HG03460 (cell line): ENCODE measurements around the gene RPL38.

Experiments
- ATAC-seq: cut with Tn5 transposase; IDR thresholded peaks from one replicate; pipeline ENCODE4 v1.9.1; 2021; ENCODE audit not compliant: unreplicated experiment

Gene RPL38

DNA sequence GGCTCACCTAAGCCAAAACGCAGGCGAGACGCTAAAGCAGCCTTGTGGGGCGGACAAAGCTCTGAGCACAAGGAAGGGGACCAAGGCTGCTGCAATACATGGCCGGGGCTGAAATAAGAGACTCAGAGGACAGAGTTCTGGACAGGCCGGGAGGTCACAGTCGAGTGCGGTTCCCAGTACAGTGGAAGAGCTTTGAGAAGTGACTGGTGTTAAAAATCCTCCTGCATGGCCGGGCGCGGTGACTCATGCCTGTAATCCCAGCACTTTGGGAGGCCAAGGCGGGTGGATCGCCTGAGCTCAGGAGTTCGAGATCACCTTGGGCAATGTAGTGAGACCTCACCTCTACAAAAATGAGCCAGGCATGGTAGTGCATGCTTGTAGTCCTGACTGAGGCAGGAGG is 20.4 kb downstream of the RPL38 start:
- ATAC-seq = no peak

DNA sequence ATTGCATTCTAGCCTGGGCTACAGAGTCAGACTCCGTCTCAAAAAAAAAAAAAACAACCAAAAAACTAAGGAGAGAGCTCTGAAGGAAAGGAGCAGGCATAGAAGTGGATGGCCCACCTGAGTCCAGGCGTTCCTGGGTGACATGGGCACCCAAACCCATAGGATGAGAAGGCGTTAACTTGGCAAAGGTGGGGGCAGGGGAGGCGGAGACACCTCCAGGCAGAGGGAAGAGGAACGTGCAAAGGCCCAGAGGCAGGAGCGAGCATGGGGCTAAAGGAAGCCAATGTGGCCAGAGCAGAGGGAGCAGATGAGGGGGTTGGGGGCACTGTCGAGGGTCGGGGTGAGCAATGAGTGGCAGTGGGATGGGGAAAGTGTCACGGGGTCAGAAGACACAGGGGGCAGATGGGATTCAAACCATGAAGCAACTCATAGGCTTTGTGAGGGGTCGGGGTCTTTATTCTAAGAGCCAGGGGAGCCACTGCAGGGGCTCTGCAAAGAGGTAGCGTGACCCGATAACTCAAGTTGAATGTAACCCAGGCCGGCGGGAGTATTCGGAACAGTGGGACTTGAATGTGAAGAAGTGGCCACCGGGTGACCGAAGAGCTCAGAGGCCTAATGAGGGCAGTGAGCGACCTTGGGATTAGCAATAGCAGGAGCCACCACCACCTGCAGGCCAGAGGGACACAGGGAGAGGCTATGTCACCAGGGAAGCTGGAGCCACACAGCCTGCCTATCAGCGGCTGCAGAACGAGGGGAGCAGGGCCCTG is 21.7 kb downstream of the RPL38 start:
- no peak for ATAC-seq

DNA sequence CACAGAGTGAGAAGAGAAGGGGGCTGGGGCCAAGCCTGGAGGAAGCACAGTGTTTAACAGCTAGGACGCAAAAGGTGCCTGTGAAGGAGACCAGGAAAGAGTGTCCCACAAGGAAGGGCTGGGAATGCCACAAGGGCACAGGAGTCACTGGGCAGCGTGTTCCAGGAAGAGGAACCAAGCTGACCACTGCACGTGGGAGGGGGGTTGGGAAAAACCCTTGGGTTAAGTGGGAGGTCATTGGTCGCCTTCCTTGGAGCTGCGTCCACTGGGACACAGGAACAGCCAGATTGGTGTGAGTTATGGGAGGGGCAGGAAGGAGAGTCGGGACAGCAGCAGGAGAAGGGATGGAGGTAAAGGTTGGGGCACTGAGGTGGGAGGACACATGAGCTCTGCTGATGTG is 22.8 kb downstream of the RPL38 start:
- ATAC-seq = no peak

DNA sequence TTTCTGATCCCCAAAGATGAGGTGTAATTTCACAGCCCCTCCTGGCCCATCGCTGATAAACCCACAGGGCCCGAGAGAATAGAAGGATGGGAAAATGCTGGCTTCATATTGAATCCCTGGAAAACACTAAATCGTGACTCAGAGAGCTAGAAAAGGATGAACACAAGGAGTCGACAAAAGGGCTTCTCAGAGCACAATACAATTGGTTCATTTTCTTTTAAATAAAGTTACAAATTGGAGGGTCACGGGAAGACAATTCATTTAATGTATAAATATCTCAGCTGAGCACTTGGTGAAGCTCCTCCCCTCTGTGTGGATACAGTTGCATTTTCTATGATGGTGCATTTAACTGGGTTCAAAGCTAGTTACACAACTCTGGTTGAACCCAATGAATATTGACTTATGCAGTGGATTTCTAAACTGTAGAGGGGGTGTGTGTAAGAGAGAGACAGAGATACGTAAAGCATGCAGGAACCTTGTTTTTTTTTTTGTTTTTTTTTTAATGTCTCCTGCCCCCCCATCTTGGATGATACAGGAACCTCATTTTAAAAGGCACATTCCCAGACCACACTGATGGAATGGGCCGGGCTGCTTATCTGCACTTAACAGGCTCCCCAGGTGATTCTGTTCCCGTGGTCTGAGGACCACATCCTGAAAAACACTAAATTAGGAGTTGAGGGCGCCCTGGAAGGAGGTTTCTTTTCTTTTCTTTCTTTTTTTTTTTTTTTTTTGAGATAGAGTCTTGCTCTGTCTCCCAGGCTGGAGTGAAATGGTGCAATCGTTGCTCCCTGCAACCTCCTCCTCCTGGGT is 24.0 kb downstream of the RPL38 start:
- ATAC-seq = no peak

DNA sequence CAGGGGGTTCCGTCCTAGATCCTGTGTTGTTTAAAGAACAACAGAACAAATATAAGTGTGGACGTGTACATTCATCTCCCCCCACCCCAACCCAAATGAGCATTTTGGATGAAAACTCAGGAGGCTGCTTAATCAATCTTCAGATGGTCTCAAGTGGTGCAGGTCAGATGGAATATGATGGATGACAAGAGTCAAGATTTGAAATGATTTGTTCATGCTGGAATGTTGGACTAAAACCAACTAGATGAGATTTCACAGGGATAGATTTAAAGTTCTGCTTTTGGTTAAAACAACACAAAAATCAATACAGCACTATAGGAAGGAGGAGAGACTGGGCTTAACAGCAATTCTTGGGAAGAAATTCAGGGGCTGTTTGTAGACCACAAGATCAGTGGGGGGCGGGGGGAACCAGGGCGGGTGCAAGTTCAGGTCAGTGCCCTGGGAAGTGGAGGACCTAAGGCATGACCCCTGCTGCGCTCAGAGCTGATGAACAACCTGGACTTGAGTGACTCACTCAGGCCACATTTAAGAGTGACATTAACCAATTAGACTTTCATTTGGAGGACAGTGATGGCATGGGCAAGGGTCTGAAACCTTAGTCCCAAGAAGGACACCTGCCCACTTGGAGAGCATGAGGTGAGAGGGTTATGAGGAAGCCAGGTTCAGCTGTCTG is 25.0 kb downstream of the RPL38 start:
- ATAC-seq = no peak

DNA sequence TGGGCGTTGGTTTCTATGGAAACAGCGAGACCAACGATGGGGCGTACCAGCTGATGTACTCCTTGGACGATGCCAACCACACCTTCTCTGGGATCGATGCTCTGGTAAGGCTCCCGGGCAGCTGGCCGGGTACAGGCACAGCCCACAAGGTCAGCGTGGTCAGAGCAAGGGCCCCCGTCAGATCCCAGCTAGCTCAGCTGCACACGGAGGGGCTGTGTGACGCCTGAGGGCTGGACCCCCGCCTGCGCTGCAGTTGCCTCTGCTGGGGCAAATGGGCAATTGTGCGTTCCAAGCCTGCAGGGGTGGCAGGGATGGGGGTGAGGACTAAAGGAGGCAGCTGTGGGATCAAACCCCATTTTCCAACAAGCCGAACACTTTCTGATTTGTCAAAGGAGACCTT is 27.4 kb downstream of the RPL38 start:
- ATAC-seq = no peak

DNA sequence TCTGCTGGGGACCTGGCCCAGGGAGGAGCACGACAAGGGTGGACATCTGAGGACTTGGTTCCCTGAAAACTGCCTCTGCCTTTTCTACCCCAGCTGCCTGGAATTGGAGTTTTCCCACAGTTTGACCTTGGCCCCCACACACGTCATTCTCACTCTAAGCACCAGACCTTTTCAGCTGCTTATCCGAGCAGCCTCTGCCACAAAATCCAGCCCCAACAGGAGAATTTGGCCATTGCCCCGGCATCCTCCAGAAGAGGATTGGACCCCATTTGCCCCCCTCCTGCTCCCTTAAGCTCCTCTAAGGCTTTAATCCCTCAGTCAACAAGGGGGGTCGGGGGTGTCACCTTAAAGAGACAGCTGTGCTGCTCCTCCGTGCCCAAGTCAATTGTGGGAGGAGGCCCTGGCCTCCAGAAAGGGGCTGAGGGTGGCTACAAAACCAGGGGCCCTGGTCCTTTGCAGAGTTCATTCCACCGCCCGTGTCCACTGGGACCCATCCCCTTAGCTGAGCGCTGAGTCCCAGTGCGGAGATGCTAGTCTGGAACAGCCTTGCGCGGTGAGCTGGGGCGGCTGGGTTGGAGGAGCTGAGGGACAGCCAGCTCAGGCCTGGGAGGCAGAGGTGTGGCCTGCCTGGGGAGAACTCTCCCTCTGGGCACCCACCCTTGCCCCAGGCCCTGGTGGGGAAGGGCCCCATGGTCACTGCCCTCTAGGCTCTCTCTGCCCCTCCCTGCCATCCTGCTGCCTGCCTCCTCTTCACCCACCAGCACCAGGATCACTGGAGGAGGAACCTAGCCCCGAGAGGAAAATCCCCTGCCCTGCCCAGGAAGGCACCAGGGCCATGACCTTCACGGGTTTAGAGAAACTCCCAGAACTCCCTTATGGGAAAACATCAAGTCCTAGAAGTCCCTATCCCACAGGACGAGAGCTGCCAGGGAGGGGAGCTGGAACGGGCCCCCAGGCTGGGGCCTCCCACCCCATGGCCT is 28.7 kb downstream of the RPL38 start:
- no peak for ATAC-seq

DNA sequence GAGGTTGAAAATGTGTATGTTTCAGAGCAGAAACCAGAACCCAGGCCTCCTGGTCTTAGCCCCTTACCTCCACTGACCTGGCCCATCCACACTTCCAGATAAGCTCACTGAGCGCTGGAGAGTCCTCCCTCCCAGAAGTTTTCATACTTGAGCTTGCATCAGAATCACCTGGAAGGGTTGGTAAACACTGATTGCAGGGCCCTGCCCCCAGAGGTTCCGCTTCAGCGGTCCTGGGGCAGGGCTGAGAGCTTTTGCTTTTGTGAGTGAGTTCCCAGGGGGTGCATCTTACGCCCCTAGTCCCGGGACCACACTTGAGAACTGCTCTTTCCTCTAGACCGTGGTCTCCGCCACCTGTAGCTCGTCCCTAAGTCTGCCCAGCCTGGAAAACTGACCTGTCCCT is 30.5 kb downstream of the RPL38 start:
- ATAC-seq = no peak

DNA sequence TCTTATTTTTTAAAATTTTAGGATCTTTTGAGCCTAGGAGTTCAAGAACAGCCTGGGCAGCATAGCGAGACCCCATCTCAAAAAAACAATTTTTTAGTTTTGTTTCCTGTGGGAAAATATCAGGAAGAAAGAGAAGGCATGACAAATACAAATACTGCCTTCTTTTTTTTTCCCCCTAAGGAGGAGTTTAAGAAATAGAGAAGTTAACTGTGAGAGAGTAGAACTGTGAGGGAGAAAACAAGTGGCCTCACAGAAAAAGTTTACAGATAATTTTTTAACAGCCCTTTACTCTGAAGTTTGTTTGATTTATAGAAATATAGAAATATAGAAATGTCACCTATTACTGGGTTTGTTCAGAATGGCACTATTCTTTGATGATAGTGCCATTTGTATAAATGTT is 31.0 kb downstream of the RPL38 start:
- ATAC-seq = no peak

DNA sequence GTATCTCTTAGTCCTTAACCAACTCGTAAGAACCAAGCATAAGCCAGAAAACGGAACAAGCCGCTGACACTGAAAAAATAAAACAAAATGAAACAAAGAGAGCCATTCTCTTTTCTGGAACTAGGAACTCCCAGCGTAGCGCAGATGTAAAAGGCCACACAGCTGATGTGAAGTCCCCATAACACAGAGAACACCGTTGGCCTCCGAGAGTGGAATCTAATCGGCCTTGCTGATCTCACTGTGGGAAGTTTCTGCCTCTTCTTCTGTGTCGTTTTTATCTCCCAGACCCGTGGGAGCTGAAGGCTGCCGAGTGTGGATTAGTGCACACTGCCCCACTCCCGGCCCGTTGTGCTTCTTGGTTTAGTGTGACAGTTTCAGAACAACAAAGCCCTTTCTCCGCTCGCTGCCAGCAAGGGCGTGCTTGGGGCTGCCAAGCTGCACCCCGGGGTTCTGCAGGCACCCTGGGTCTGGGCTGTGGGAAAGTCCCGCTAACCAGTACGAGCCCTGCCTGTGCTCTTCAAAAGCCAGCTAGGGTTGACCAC is 31.6 kb downstream of the RPL38 start:
- no peak for ATAC-seq

DNA sequence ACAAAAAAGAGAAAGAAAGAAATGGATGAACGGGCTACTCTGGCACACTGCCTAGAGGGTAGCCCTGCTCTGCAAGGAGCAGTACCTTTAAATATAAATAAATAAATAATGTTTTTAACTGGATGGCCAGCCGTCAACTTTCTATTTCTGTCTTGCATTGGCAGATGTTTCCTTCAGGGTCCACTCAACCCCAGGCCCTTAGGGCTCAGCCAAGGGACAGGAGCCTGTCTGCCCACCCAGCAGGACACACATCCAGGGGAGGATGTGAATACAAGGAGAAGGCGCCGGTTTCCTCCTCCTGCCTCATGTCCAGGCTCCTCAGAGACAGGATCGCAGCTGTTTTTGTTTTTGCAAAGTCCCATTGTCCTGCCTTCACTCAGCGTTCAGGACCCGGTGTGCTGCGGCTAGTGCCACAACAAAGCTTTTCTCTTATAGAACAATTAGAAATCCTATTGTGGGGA is 32.5 kb downstream of the RPL38 start:
- no peak for ATAC-seq

DNA sequence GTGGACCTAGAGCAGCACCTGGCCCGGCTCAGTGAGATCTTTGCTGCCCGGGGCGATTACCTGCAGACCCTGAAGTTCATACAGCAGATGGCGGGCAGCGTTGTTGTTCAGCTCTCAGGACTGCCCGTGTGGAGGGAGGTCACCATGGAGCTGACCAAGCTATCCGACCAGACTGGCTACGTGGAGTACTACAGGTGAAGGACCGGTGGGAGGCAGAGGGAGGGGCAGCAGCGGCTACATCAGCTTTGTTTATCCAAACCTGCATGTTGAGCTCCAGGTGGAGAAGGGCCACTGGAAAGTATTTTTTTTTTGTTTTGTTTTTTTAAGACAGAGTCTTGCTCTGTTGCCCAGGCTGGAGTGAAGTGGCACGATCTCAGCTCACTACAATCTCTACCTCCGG is 33.8 kb downstream of the RPL38 start:
- no peak for ATAC-seq

DNA sequence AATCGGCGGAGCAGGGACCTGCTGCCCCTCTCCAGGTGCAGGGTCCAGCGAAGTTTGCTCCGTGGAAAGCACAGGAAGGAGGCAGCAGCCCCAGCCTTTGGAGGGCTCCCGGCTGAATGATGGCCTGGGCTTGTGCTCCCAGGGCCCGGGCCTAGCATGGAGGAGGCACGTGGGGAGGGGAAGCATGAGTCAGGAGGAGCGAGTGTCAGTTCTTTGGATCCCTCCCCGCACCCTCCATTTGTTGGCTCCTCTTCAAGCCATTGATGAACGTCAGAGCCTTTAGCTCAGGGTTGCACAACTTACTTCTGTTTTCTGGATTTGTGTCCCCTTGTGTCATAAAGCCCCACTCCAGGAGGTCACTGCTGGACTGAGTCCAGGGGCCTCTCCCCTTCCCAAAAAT is 35.7 kb downstream of the RPL38 start:
- ATAC-seq = no peak

DNA sequence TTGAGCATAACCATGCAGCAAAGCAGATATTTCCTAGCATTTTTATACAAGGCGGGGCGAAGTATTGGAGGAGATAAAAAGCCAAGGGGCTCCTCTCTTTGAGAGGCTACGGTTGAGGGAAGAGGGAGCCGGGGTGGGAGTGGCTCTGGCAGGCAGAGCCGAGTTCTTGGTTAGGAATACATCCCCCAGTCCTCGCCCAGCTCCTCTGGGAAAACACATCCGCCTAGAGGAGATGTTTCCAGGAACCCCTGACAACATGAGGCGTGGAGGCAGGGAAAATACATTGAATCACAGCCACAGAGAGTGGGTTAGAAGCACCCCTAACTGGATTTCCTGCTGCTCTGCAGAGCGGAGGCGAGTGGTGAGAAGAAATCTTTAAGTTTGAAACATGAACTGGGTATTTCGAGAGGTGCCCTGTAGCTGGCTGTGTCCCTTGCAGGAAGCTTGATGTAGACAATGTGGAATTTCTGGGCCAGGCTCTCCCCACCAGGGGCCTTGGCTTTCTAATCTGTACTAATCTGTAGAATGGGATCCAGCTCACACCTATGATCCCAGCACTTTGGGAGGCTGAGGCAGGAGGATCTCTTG is 37.2 kb downstream of the RPL38 start:
- no peak for ATAC-seq

DNA sequence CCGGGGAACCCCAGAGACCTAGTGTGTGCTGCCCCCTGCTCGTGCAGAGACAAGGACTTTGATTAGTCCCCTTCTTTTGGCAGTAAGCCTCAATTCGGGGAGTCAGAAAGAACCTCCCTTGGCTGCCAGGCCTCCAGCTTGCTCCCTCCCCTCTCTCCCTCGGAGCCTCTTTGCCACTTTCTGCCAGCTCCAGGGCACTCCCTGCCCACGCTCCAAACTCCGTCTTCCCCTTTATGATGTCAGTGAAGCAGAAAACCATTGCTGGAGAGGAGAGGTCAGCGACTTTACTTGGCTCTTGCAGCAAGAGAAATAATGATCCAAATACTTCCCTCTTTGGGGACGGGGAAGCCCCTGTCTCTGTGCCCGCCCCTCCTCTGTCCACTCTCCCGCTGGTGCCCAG is 38.0 kb downstream of the RPL38 start:
- no peak for ATAC-seq

DNA sequence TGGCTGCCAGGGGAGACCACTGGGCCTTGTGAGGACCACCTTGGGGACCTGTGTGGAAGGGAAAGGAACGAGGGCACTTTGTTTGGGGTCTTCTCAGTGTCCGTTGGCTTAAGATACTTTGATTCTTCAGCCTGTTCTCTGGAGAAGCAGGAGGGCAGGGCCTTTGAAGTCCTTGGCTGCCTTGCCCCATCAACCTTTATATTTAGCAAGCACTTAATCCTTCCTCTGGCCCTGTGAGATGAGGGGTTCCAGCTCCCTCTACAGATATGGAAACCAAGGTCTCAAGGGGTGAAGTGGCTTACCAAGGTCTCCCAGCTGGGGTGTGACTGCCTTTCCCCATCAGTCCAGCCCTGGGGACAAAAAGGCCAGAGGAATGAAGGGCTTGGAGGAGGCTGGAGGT is 38.4 kb downstream of the RPL38 start:
- ATAC-seq = no peak

DNA sequence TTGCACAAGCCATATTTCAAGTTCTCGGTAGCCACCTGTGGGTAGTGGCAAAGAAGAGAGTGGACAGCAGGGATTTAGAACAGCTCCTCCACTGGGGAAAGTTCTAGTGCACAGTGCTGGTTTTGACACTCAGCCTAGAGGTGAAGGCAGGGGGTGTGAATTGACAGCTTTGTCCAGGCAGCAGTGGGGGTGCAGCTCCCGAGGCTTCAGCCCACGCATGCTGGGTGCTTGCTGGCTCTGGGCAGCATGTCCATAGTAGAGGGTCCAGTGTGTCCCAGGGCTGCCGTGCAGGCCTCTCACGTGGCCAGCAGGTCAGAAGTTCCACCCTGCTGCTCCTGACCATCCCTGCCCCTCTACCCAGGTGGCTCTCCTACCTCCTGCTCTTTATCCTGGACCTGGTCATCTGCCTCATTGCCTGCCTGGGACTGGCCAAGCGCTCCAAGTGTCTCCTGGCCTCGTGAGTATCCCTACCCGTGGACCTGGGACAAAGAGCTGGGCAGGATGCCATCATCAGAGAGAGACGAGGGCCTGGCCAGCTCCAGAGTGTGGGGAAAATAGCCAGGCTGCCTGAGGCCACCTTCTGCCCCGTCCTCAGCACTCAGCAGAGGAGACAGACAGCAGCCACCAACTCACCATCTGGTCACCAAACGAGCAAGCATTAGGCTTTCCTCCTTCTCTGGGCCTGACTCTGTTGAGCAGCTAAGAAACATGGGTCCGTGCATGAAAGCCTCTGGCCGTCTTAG is 39.7 kb downstream of the RPL38 start:
- no peak for ATAC-seq

DNA sequence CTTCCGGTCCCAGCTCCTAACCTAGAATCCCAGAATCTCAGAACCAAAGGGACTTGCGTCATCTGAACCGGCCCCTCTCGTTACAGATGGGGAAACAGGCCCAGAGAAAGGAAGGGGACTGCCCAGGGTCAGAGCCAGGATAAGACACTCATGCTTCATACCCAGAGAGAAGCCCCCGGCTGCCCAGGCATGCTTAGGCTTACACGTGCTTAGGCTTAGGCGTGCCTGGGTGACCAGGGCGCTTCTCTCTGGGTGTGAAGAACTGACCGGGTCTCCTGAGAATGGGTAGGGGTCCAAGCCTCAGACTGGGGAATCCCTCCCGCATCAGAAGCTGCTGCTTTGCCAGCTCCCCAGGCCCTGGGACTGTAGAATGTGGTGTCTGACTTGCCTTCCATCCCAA is 40.6 kb downstream of the RPL38 start:
- ATAC-seq = no peak

DNA sequence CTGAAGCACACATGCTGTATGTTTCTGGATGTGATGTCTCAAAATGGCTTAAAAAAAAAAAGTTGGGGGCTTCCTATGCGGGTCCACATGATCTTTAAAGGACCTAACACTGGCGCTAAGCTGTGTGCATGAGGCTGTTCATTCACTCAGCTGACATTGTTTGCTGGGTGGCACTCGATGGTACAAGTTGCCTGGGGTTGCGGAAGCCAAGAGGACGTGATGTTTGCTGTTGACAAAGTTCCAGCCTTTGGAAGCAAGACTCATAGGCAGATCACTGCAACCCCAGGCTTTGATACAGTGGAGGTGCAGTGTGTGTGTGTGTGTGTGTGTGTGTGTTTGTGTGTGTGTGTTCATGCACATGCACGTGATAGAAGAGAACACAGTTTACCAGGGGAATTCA is 41.1 kb downstream of the RPL38 start:
- ATAC-seq = no peak
